ENCODE data around the gene EGFLAM.

Gene EGFLAM

DNA sequence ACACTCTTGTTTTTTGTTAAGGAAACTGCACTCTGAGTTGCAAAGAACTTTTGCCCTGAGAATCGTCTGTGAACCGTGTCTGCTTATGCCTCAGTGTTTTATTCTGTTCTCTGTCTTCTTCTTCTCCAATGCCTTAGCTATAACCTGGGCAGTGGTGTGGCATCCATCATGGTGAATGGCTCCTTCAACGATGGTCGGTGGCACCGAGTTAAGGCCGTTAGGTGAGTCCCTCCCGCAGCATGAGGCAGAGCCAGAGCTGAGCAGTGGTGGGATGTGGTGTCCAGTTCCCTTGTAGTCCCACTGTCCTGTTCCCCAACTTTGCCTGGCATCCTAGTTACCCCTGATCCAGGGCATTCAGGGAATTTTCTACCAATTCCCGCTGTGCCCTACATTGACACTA lies 199.8 kb downstream of the EGFLAM start:
- ATAC-seq (no peak), DNase-seq (no peak)
- Mint-ChIP-seq H3K36me3 (ENCODE audit: low read depth) (no peaks in the 10 kb centered on the region), H3K27me3 (peaks cover 84% of the 10 kb centered on the region), H3K9me3 (no peaks in the 10 kb centered on the region), H3K4me1 (peaks cover 12% of the 10 kb centered on the region), H3K27ac (no peak overlapping the region), H3K4me3 (no peak overlapping the region)

DNA sequence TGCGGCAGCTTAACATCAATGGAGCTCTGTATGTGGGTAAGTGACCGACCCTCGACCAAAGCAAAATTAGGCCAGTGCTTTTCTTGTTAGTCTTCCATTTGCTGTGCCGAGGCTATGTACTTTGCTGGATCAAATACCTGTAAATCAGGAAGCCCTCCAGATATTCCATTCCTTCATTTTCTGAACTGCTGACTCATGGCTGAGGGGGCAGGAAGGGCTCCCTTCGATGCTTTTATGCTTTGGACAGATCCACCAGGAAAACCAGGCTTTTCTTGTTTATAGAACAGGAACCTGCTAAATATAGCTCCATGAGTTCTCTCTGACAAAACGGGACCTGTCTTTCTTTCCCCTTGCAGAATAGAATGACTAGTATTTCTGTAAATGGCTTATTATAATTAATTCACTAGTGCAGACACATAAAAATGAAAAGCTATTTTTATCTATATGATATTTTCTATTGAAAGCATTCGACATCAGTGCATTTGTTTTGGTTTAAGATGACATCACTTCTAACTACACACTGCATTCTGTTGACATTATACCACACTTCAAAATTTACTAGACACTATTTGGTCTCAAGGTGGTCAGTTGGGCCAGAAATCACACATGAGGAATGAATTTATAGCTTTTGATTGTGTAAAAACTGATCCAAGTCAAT lies 204.7 kb downstream of the EGFLAM start:
- Mint-ChIP-seq H3K4me1 (no peaks in the 10 kb centered on the region), H3K27me3 (peaks cover 61% of the 10 kb centered on the region), H3K4me3 (no peak overlapping the region), H3K36me3 (ENCODE audit: low read depth) (no peaks in the 10 kb centered on the region), H3K27ac (no peak overlapping the region), H3K9me3 (no peaks in the 10 kb centered on the region)
- DNase-seq (no peak), ATAC-seq (no peak)

DNA sequence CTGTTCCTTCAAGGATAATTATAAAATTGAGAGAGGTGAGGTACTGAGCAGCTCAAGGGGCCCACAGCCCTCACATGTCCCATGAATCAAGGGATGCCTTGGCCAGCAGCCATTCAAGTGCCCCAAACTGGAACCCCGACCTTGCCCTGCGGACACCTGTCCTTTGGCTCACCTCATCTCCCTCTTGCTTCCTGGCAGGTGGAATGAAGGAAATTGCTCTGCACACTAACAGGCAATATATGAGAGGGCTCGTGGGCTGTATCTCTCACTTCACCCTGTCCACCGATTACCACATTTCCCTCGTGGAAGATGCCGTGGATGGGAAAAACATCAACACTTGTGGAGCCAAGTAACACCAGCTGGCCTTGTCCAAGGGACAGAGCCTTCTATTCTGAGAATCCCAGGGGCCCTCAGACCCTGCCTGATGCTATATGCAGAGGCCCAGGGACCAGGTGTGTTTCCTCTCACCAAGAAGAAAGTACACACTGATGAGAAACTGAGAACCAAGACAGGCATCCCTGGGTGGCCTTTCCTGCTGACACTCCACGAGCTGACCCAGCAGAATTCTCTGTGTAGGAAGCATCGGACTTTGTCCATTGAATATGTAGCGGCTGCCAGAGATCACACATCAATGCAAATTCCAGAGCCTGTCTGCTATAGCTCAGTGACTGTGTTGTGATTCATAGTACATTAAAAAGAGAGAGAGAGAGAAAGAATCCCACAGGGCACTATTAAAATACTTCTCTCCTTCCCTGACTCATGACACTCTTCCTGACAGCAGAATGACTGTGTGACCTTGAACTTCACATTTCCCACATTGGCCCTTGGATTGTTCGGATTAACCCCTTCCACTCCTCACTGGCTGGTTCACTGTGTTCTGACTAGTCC lies 205.5 kb downstream of the EGFLAM start:
- no peak for DNase-seq
- H3K36me3 Mint-ChIP-seq (ENCODE audit: low read depth) = no peaks in the 10 kb centered on the region

GRCh38 chr5:38465061-38465460 lies 206.7 kb downstream of the EGFLAM start:
- Mint-ChIP-seq H3K36me3 (ENCODE audit: low read depth) (no peaks in the 10 kb centered on the region), H3K27me3 (peaks cover 56% of the 10 kb centered on the region), H3K4me3 (no peak overlapping the region), H3K9me3 (no peaks in the 10 kb centered on the region), H3K4me1 (no peaks in the 10 kb centered on the region), H3K27ac (no peak overlapping the region)
- no peak for ATAC-seq
- DNase-seq = no peak

More for the DNA sequence above, 205.5 kb downstream of the EGFLAM start:
- Mint-ChIP-seq H3K9me3 (no peaks in the 10 kb centered on the region), H3K27me3 (peaks cover 59% of the 10 kb centered on the region), H3K4me3 (no peak overlapping the region), H3K4me1 (no peaks in the 10 kb centered on the region), H3K27ac (no peak overlapping the region)
- ATAC-seq = no peak

GRCh38 chr5:38465702-38466423 lies 207.5 kb downstream of the EGFLAM start:
- ATAC-seq (no peak), DNase-seq (no peak)
- Mint-ChIP-seq H3K27me3 (peaks cover 52% of the 10 kb centered on the region), H3K4me3 (no peak overlapping the region), H3K27ac (no peak overlapping the region), H3K36me3 (ENCODE audit: low read depth) (no peaks in the 10 kb centered on the region), H3K4me1 (no peaks in the 10 kb centered on the region), H3K9me3 (no peaks in the 10 kb centered on the region)

GRCh38 chr5:38466424-38467189 lies 208.2 kb downstream of the EGFLAM start:
- H3K27me3 Mint-ChIP-seq = peaks cover 50% of the 10 kb centered on the region
- DNase-seq = no peak
- H3K9me3 Mint-ChIP-seq = no peaks in the 10 kb centered on the region
- no peak overlapping the region for H3K4me3 Mint-ChIP-seq
- H3K4me1 Mint-ChIP-seq = no peaks in the 10 kb centered on the region
- H3K27ac Mint-ChIP-seq = no peak overlapping the region
- ATAC-seq = no peak
- no peaks in the 10 kb centered on the region for H3K36me3 Mint-ChIP-seq (ENCODE audit: low read depth)

- Mint-ChIP-seq H3K4me3 (no peak overlapping the region), H3K36me3 (ENCODE audit: low read depth) (no peaks in the 10 kb centered on the region), H3K4me1 (no peaks in the 10 kb centered on the region)
These were observed 209.1 kb downstream of the EGFLAM start for GRCh38 chr5:38467353-38468040.

DNA sequence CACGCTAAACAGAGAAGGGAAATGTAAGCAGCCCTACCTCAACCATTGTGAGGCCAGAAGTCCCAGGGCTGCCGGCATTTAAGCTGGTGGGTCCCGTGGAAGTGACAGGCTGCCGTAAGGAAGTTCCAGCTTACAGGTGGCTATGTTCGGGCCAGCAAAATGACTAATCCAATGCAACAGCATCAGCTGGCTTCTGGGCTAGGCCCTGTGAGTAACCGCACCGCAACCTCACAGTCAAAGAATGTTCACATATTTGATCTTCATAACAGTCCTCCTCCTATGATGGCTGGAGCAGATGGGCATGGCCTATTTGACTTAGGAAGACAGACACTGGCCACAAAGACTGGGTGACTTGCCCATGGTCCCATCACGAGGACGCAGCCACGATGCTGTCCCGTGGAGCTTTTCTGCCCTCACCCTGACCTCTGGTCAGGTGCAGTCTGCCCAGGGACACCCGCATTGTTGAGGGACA lies 209.9 kb downstream of the EGFLAM start:
- Mint-ChIP-seq H3K36me3 (ENCODE audit: low read depth) (no peaks in the 10 kb centered on the region), H3K4me1 (no peaks in the 10 kb centered on the region), H3K27ac (no peak overlapping the region), H3K4me3 (no peak overlapping the region), H3K9me3 (no peaks in the 10 kb centered on the region), H3K27me3 (peaks cover 51% of the 10 kb centered on the region)
- DNase-seq = no peak
- ATAC-seq = no peak

More at GRCh38 chr5:38467353-38468040, 209.1 kb downstream of the EGFLAM start:
- Mint-ChIP-seq H3K27ac (no peak overlapping the region), H3K9me3 (no peaks in the 10 kb centered on the region), H3K27me3 (peaks cover 53% of the 10 kb centered on the region)
- no peak for ATAC-seq
- no peak for DNase-seq

DNA sequence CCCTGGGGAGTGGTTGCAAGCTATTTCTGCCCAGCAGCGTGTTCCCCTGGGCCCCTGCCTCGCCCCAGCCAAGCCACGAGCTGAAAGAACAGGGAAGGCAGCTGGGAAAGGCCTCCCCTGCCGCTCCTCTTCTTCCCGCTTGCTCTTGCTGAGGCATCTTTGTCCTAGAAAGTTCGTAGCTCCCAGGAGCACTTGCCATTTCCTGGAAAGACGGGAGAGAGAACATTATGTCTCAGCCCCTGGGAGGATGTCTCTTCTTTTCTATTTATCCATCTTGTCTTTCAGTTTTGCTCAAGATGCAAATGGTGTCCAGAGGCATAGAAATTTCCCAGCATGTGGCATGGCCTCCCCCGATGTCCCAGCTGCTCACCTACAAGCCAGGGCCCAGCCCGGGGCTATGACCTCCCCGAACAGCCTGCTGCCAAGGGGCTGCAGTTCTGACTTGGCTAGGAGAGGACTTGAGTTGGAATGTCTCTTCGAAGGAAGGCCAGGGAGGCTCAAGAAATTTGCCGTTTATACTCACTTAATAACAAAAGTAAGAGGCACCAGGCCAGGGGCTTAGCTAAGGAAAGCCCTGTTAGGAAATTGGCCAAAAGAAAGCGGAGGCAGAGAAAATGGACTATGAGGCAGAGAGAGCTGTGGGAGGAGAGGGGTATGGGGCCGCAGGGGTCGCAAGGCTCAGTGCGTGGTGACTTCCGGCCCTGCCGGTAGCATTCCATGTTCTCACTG lies 210.8 kb downstream of the EGFLAM start:
- H3K36me3 Mint-ChIP-seq (ENCODE audit: low read depth) = no peaks in the 10 kb centered on the region
- no peaks in the 10 kb centered on the region for H3K9me3 Mint-ChIP-seq
- no peak for DNase-seq
- no peak for ATAC-seq
- no peak overlapping the region for H3K4me3 Mint-ChIP-seq
- peaks cover 53% of the 10 kb centered on the region for H3K27me3 Mint-ChIP-seq
- no peaks in the 10 kb centered on the region for H3K4me1 Mint-ChIP-seq
- no peak overlapping the region for H3K27ac Mint-ChIP-seq

GRCh38 chr5:38469707-38470267 lies 211.4 kb downstream of the EGFLAM start:
- Mint-ChIP-seq H3K27me3 (peaks cover 59% of the 10 kb centered on the region), H3K27ac (no peak overlapping the region), H3K36me3 (ENCODE audit: low read depth) (no peaks in the 10 kb centered on the region), H3K4me3 (no peak overlapping the region), H3K4me1 (no peaks in the 10 kb centered on the region), H3K9me3 (no peaks in the 10 kb centered on the region)
- ATAC-seq (no peak), DNase-seq (no peak)

DNA sequence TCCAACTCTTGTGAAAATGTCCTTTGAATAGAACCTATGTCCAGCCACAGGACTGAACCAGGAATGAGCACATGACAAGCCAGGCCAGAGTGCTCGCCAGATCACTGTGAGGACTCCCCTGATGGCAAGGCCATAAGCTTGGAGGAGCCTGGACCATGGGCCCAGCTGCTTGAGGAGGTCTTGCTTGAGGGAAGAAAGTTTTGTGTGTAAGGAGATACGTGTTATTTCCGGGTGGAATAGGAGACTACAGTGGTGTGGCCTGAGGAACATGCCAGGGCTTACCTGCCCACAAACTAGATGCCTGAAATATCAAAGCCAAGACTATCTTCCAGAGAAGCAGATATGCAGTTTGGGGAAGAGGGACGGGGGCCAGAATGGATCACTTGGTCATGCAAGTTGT lies 213.3 kb downstream of the EGFLAM start:
- Mint-ChIP-seq H3K9me3 (no peaks in the 10 kb centered on the region), H3K36me3 (ENCODE audit: low read depth) (no peaks in the 10 kb centered on the region), H3K27ac (no peak overlapping the region), H3K4me1 (no peaks in the 10 kb centered on the region), H3K27me3 (peaks cover 65% of the 10 kb centered on the region), H3K4me3 (no peak overlapping the region)
- DNase-seq (no peak), ATAC-seq (no peak)

DNA sequence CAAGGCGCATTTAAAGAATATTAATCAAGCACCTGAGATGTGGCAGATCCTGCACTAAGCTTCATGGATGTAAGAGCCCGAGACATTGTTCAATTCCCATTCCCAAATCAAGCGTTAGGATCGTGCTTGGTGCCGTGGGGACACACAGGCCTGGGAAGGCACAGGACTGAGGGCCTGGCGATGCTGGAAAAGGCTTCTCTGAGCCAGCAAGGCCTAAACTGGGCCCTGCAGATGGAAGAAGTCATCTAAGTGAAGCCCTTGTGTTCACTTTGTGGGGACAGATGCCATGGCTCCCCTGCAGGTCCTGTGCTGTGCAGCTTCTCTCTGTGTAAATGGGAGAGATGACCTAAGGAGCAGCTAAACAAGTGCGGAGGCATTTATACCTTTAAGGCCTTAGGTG lies 214.2 kb downstream of the EGFLAM start:
- Mint-ChIP-seq H3K27ac (no peak overlapping the region), H3K36me3 (ENCODE audit: low read depth) (no peaks in the 10 kb centered on the region), H3K27me3 (peaks cover 70% of the 10 kb centered on the region), H3K4me3 (no peak overlapping the region), H3K4me1 (no peaks in the 10 kb centered on the region), H3K9me3 (no peaks in the 10 kb centered on the region)
- DNase-seq (no peak), ATAC-seq (no peak)

DNA sequence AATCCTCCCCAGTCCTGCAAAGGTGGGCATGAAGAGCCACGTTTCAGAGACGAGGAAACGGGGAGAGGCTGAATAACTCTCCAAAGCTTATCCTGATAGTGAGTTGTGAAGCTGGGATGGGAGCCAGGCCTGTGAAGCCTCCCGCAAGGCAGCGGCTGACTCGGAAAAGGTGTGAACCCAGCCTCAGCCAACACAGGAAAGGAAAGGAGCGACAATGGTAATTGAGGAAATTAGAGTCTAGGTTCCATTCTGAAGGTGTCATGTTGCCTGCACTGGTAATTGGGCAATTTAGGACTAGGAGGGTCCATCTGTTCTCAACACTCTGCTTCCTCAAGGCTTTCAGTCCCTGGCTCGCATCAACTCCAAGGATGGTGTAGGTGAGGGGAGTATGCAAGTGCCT lies 214.6 kb downstream of the EGFLAM start:
- ATAC-seq (no peak), DNase-seq (no peak)
- H3K9me3 Mint-ChIP-seq = no peaks in the 10 kb centered on the region
- H3K36me3 Mint-ChIP-seq (ENCODE audit: low read depth) = no peaks in the 10 kb centered on the region
- no peaks in the 10 kb centered on the region for H3K4me1 Mint-ChIP-seq
- no peak overlapping the region for H3K4me3 Mint-ChIP-seq
- peaks cover 69% of the 10 kb centered on the region for H3K27me3 Mint-ChIP-seq
- no peak overlapping the region for H3K27ac Mint-ChIP-seq
